ENCODE data around the gene ZBTB16.

Gene ZBTB16

DNA sequence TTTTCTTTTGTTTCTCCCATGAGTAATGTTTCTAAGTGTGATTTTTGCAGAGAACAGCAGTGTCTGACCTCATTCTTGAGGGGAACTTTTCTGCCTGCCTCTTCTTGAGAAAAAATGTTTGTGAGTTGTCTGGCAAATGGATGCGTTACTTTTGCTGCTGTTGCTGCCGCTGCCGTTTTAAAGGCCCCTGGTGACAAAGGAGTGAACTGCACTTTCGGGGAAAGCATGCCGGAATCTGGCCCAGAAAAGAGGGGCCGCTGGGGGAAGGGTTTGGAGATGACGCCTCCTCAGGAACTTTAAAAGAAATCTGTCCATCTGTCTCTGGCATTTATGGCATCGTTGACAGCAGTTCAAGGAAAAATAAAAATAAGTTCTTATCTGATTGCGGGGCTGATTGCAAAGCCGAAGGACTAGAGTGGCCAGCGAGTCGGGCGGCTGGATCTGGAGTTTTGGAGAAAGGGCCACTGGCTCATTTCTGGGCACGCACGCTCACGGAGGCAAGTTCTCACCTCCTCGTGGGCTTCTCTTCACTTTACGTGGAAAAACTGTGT, 16.5 kb downstream of the ZBTB16 start:
- H3K9me3 ChIP-seq (ENCODE audit: insufficient read depth, low read length, severe bottlenecking) = no peaks in the 10 kb centered on the region
- DNase-seq (no peak), ATAC-seq (ENCODE audit: insufficient read depth, low read depth) (no peak)
- no peak overlapping the region for H3K4me2 ChIP-seq (ENCODE audit: insufficient read depth, low read length)
- H4K20me1 ChIP-seq (ENCODE audit: insufficient read depth, low read length) = peaks cover 4% of the 10 kb centered on the region; the same call in 1 of the 2 replicates
- no peak overlapping the region for H3K27ac ChIP-seq (ENCODE audit: low read length)
- H3K27me3 ChIP-seq (ENCODE audit: insufficient read depth, low read length, poor library complexity) = peaks cover 17% of the 10 kb centered on the region
- H3K4me3 ChIP-seq (ENCODE audit: low read depth in 1 of 2, low read length in 2 of 2) = no peak overlapping the region
- no peak overlapping the region for H2AFZ ChIP-seq (ENCODE audit: low read depth, low read length)
- TF ChIP-seq, protein P1, sequence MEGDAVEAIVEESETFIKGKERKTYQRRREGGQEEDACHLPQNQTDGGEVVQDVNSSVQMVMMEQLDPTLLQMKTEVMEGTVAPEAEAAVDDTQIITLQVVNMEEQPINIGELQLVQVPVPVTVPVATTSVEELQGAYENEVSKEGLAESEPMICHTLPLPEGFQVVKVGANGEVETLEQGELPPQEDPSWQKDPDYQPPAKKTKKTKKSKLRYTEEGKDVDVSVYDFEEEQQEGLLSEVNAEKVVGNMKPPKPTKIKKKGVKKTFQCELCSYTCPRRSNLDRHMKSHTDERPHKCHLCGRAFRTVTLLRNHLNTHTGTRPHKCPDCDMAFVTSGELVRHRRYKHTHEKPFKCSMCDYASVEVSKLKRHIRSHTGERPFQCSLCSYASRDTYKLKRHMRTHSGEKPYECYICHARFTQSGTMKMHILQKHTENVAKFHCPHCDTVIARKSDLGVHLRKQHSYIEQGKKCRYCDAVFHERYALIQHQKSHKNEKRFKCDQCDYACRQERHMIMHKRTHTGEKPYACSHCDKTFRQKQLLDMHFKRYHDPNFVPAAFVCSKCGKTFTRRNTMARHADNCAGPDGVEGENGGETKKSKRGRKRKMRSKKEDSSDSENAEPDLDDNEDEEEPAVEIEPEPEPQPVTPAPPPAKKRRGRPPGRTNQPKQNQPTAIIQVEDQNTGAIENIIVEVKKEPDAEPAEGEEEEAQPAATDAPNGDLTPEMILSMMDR (IDR thresholded peaks at IDR 0.05; ENCODE audit: borderline replicate concordance, extremely low read depth, low read length, poor library complexity, severe bottlenecking) = peak; percentile 43
- no peak for TF ChIP-seq EZH2 (IDR thresholded peaks at IDR 0.05; ENCODE audit: borderline replicate concordance, low read depth, low read length, severe bottlenecking)
- no peaks in the 10 kb centered on the region for H3K79me2 ChIP-seq (ENCODE audit: insufficient read depth, low read length)
- H3K4me1 ChIP-seq (ENCODE audit: insufficient read depth, low read length) = no peaks in the 10 kb centered on the region
- no peak overlapping the region for H3K9ac ChIP-seq (ENCODE audit: low read depth, low read length)
- H3K36me3 ChIP-seq (ENCODE audit: insufficient read depth, low read length) = no peaks in the 10 kb centered on the region

DNA sequence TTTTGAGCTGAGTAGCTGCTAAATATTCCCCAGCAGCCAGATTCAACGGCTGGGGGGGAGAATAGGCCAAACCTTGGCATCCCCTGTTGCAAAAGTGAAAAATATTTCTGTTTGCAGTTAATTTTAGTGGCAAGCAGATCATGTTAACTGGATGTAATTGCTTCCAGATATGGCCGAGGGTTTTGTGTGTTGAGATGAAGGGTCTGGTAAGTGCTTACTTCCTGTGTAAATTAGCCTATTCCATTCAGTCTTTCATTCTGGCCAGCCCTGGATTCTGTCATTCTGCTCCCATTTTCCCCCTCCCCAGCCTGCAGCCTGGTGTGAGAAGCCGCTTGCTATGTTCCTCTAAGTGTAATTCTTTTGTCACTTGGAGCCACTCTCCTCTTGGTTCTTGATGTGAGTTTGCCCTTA, 17.4 kb downstream of the ZBTB16 start:
- Histone ChIP-seq H4K20me1 (ENCODE audit: insufficient read depth, low read length) (peaks cover 5% of the 10 kb centered on the region; the same call in 1 of the 2 replicates), H3K36me3 (ENCODE audit: insufficient read depth, low read length) (no peaks in the 10 kb centered on the region), H3K79me2 (ENCODE audit: insufficient read depth, low read length) (no peaks in the 10 kb centered on the region), H3K27ac (ENCODE audit: low read length) (no peak overlapping the region), H3K4me2 (ENCODE audit: insufficient read depth, low read length) (no peak overlapping the region), H3K4me1 (ENCODE audit: insufficient read depth, low read length) (no peaks in the 10 kb centered on the region), H3K9me3 (ENCODE audit: insufficient read depth, low read length, severe bottlenecking) (no peaks in the 10 kb centered on the region), H3K4me3 (ENCODE audit: low read depth in 1 of 2, low read length in 2 of 2) (no peak overlapping the region), H3K9ac (ENCODE audit: low read depth, low read length) (no peak overlapping the region), H2AFZ (ENCODE audit: low read depth, low read length) (no peak overlapping the region), H3K27me3 (ENCODE audit: insufficient read depth, low read length, poor library complexity) (peaks cover 23% of the 10 kb centered on the region)
- DNase-seq (no peak), ATAC-seq (ENCODE audit: insufficient read depth, low read depth) (no peak)
- TF ChIP-seq, protein P1 (IDR thresholded peaks at IDR 0.05; ENCODE audit: borderline replicate concordance, extremely low read depth, low read length, poor library complexity, severe bottlenecking) = no peak
- TF ChIP-seq EZH2 (IDR thresholded peaks at IDR 0.05; ENCODE audit: borderline replicate concordance, low read depth, low read length, severe bottlenecking) = no peak

DNA sequence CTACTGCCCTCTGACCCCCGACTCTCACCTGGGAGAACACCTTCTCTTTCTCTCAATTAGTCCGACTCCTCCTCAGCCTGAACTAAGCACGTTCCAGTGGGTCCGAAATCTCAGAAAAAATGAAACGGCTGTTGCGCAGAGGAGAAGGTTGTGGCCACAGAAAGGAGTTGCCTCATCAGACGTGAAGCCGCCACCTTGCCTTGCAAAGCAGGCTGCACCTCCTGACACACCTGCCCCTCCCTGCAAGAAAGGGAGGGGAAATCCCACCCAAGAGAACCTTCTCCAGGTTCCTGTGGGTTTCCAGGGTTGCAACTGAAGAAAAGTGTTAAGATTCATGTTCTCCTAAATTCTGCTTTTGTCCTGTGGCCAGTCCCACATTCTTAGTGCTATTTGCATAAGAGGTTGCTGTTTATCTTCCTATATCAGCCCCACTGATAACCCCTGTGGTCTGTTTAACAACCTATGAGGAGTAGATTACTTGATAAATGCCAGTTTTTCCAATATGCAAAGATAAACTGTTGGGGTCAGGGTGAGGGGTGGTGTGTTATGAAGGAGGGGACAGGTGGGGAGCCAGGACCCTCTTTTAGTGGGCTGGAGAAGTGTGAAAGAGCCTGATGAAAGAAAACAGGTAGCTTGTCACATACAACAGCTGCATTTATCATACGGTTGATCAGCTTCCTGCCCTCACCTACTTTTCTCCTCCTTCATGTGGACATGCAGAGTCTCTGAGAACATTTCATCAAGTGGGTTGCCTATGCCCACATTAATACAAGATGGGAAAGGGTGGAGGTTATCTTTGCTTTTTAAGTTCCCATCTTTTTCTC, 18.2 kb downstream of the ZBTB16 start:
- Histone ChIP-seq H3K9ac (ENCODE audit: low read depth, low read length) (no peak overlapping the region), H3K9me3 (ENCODE audit: insufficient read depth, low read length, severe bottlenecking) (no peaks in the 10 kb centered on the region), H3K27ac (ENCODE audit: low read length) (no peak overlapping the region), H3K4me2 (ENCODE audit: insufficient read depth, low read length) (no peak overlapping the region), H3K4me1 (ENCODE audit: insufficient read depth, low read length) (no peaks in the 10 kb centered on the region), H4K20me1 (ENCODE audit: insufficient read depth, low read length) (peaks cover 5% of the 10 kb centered on the region; the same call in 1 of the 2 replicates), H3K36me3 (ENCODE audit: insufficient read depth, low read length) (no peaks in the 10 kb centered on the region), H3K27me3 (ENCODE audit: insufficient read depth, low read length, poor library complexity) (peaks cover 23% of the 10 kb centered on the region), H3K79me2 (ENCODE audit: insufficient read depth, low read length) (no peaks in the 10 kb centered on the region), H3K4me3 (ENCODE audit: low read depth in 1 of 2, low read length in 2 of 2) (no peak overlapping the region), H2AFZ (ENCODE audit: low read depth, low read length) (no peak overlapping the region)
- TF ChIP-seq EZH2 (IDR thresholded peaks at IDR 0.05; ENCODE audit: borderline replicate concordance, low read depth, low read length, severe bottlenecking) = no peak
- TF ChIP-seq, protein P1 (IDR thresholded peaks at IDR 0.05; ENCODE audit: borderline replicate concordance, extremely low read depth, low read length, poor library complexity, severe bottlenecking) = no peak
- ATAC-seq (ENCODE audit: insufficient read depth, low read depth) = no peak
- DNase-seq = no peak

Data from DND-41 (cell line).